HL-60/S4 treated with retinoic acid at 250 ng/mL for 4 days and 3 days (cell line): ENCODE results near the gene TENT5C.

Source experiments
- in situ Hi-C: fragments of 300-500 bp; cut with MboI; formaldehyde crosslinking; loops from 2 replicates; pipeline ENCODE4 v1.7.0; 2022; ENCODE audit warnings: low sequenced_read_pairs

TENT5C gene

DNA sequence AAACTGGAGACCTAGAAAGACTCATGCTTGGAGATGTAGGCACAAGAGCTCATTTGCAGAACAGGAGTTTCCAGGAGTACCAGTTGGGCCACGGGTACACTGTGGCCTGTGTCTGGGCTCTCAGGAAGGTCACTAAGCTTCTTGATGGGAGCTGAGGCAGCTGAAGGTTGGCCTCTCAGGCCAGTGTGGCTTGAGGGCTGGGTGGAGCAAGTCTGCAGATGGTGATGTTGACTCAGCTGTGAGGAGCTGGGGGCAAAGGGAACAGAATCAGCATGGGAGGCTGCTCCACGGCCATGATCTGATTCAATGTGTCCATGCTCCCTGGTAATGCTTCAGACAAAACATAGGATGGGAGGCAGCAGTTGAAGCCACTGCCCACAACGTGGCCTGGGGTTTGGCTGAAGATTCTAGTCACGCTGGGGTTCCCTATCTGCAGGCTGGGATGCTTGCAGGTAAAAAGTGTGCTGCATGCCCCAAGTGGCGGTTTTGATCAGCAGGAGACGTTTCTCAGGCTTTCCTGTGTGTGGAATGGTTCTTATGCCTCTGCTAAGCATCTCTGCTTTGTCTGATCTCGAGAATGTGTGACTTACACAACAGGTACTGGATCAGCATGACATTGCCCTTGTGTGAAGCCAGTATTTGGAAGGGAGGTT lies 15.4 kb upstream of the TENT5C start:
- in situ Hi-C loops = no loop called here

- in situ Hi-C loops = no loop called here
These were observed 14.6 kb upstream of the TENT5C start for GRCh38 chr1:117591252-117591651.

- in situ Hi-C loops = no loop called here
These were observed 13.7 kb upstream of the TENT5C start for GRCh38 chr1:117592155-117592554.

- in situ Hi-C loops = no loop called here
These were observed 11.4 kb upstream of the TENT5C start for GRCh38 chr1:117594261-117594990.

- in situ Hi-C loops = no loop called here
These were observed 9.7 kb upstream of the TENT5C start for GRCh38 chr1:117596023-117596720.

- in situ Hi-C loops = no loop called here
These were observed 7.4 kb upstream of the TENT5C start for GRCh38 chr1:117598489-117598888.

- in situ Hi-C loops = no loop called here
These were observed 6.3 kb upstream of the TENT5C start for GRCh38 chr1:117599286-117600221.

GRCh38 chr1:117600325-117600943 lies 5.4 kb upstream of the TENT5C start:
- in situ Hi-C loops = no loop called here

DNA sequence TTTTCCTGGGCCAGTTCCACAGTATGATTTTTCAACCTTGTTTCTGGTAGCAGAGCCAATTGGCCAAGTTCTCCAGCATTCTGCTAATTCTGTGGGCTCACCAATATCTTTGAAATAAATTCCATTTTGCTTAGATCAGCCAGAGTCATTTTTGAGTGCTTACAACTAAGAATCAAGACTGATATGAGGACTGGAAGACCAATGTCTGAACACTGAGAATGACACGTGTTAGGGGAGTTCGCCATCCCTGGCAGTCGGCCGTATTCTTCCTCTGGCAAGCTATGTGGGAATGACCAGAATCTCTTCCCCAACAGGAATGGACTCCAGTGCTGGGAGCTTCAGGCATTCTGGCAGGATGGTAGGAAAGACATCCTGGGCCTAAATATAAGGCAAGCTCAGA lies 4.9 kb upstream of the TENT5C start:
- in situ Hi-C loops = no loop called here

GRCh38 chr1:117602862-117603261 lies 3.0 kb upstream of the TENT5C start:
- in situ Hi-C loops = no loop called here

DNA sequence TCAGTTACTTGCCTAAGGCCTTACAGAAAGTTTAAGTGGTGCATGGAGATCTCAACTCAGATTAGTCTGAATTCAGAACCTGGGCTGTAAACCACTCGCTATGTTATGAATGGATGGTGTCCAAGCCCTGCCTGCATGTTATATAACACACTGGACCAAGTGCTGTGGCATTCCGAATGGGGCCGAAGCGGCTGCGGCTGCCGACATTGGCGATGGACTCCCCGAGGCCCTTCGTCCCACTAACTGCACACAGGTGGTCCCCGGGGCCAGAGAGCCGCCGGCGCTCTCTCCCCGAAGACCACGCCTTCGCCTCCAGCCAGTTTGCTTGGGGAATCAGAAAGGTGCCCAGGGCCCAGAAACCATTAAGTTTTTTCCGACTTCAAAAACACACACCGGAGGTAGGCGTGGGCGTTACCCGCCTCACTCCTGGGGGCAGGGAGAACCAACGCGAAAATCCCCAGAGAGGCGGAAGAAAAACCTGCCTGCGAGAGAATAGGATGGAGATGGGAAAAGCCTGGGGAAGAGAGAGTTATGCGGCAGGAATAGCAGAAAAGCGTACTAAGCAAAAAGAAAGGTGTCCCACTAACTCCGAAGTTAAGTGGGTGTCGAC lies 579 bp upstream of the TENT5C start:
- in situ Hi-C loops = no loop called here

GRCh38 chr1:117606649-117607430 lies 992 bp downstream of the TENT5C start:
- in situ Hi-C loops = no loop called here

- in situ Hi-C loops = no loop called here
These were observed 1.6 kb downstream of the TENT5C start for GRCh38 chr1:117607471-117607870.

DNA sequence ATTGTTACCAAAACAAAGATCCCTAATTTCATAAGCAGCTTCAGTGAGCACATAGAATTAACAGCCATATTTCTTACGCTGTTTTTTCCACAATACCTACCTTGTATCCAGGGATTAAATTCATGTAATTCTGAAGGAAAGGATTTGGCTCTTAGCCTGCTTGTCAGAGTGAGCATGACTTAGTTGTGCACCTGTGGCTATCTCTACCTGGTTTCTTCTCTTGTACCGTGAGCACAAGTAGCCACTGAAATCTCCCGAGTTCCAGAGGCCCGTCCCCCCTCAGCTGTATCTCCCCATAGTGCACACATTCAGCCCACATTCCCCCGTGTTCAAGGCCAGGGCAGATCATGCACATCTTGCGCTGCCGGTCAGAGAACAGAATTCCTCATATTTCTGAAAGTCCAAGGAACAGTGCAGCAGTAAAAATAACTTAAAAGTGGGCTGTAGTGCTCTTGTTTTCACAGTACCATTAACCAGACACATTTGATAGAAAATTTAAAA lies 2.3 kb downstream of the TENT5C start:
- in situ Hi-C loops = no loop called here

GRCh38 chr1:117608758-117609157 lies 2.9 kb downstream of the TENT5C start:
- in situ Hi-C loops = no loop called here

GRCh38 chr1:117609471-117609911 lies 3.6 kb downstream of the TENT5C start:
- in situ Hi-C loops = no loop called here

DNA sequence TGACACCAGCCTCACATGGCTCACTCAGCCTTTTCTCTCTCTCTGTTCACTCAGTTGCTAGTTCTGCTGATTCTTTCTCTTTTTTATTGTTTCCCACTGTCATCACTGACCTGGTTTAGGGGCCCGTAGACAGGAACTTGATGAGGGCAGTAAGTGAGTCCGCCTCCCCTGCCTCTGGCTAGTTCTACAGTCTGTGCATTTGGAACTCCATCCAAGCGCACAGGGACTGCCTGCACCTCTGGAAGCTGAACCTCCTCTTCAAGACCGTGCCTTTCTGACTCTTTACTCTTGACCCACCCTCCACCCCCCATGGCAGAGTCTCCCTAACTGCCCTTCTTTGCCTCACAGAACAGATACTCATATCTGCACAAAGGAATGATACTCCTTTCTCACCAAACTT lies 4.2 kb downstream of the TENT5C start:
- in situ Hi-C loops = no loop called here

- in situ Hi-C loops = no loop called here
These were observed 5.3 kb downstream of the TENT5C start for GRCh38 chr1:117611121-117611601.
